ENCODE results near the gene AKAP6. TPM values are rescaled to one million over a fixed set of nuclear protein-coding genes. Genes with fewer than 3 reads are reported as not detected.

The AKAP6 gene
- total RNA-seq, 1 donor from 2014 or later, result 600 TPM

GRCh38 chr14:32677129-32677780 is 348.2 kb downstream of the AKAP6 start:
- Mint-ChIP-seq H3K27me3 (ENCODE audit: unreplicated experiment) (peaks cover 8% of the 10 kb centered on the region), H3K4me3 (ENCODE audit: unreplicated experiment) (no peak overlapping the region), H3K4me1 (ENCODE audit: low read depth, unreplicated experiment) (no peaks in the 10 kb centered on the region), H3K27ac (ENCODE audit: unreplicated experiment) (no peak overlapping the region), H3K9me3 (ENCODE audit: unreplicated experiment) (peaks cover 10% of the 10 kb centered on the region), H3K36me3 (ENCODE audit: unreplicated experiment) (peaks cover 10% of the 10 kb centered on the region)
- no peak for DNase-seq
- no peak for TF ChIP-seq CTCF (IDR thresholded peaks at IDR 0.05; ENCODE audit: partially characterized antibody, unreplicated experiment)

GRCh38 chr14:32678088-32678487 is 349.0 kb downstream of the AKAP6 start:
- Mint-ChIP-seq H3K4me1 (ENCODE audit: low read depth, unreplicated experiment) (no peaks in the 10 kb centered on the region), H3K4me3 (ENCODE audit: unreplicated experiment) (no peak overlapping the region), H3K36me3 (ENCODE audit: unreplicated experiment) (peaks cover 16% of the 10 kb centered on the region), H3K27ac (ENCODE audit: unreplicated experiment) (no peak overlapping the region), H3K9me3 (ENCODE audit: unreplicated experiment) (peaks cover 10% of the 10 kb centered on the region), H3K27me3 (ENCODE audit: unreplicated experiment) (peaks cover 10% of the 10 kb centered on the region)
- no peak for DNase-seq
- no peak for TF ChIP-seq CTCF (IDR thresholded peaks at IDR 0.05; ENCODE audit: partially characterized antibody, unreplicated experiment)

GRCh38 chr14:32679927-32680612 is 351.0 kb downstream of the AKAP6 start:
- peaks cover 6% of the 10 kb centered on the region for H3K9me3 Mint-ChIP-seq (ENCODE audit: unreplicated experiment)
- no peaks in the 10 kb centered on the region for H3K4me1 Mint-ChIP-seq (ENCODE audit: low read depth, unreplicated experiment)
- H3K36me3 Mint-ChIP-seq (ENCODE audit: unreplicated experiment), result peaks cover 21% of the 10 kb centered on the region
- H3K4me3 Mint-ChIP-seq (ENCODE audit: unreplicated experiment), result no peak overlapping the region
- H3K27me3 Mint-ChIP-seq (ENCODE audit: unreplicated experiment), result peaks cover 9% of the 10 kb centered on the region
- no peak overlapping the region for H3K27ac Mint-ChIP-seq (ENCODE audit: unreplicated experiment)
- TF ChIP-seq CTCF (IDR thresholded peaks at IDR 0.05; ENCODE audit: partially characterized antibody, unreplicated experiment), result no peak
- DNase-seq, result no peak

GRCh38 chr14:32681598-32681997 is 352.5 kb downstream of the AKAP6 start:
- no peak for DNase-seq
- H3K36me3 Mint-ChIP-seq (ENCODE audit: unreplicated experiment), result peaks cover 21% of the 10 kb centered on the region
- H3K9me3 Mint-ChIP-seq (ENCODE audit: unreplicated experiment), result peaks cover 9% of the 10 kb centered on the region
- no peak overlapping the region for H3K4me3 Mint-ChIP-seq (ENCODE audit: unreplicated experiment)
- peaks cover 5% of the 10 kb centered on the region for H3K27me3 Mint-ChIP-seq (ENCODE audit: unreplicated experiment)
- no peaks in the 10 kb centered on the region for H3K4me1 Mint-ChIP-seq (ENCODE audit: low read depth, unreplicated experiment)
- TF ChIP-seq CTCF (IDR thresholded peaks at IDR 0.05; ENCODE audit: partially characterized antibody, unreplicated experiment), result no peak
- no peak overlapping the region for H3K27ac Mint-ChIP-seq (ENCODE audit: unreplicated experiment)

GRCh38 chr14:32682214-32682613 is 353.1 kb downstream of the AKAP6 start:
- H3K36me3 Mint-ChIP-seq (ENCODE audit: unreplicated experiment), result peaks cover 21% of the 10 kb centered on the region
- H3K9me3 Mint-ChIP-seq (ENCODE audit: unreplicated experiment), result peaks cover 9% of the 10 kb centered on the region
- H3K4me1 Mint-ChIP-seq (ENCODE audit: low read depth, unreplicated experiment), result no peaks in the 10 kb centered on the region
- no peak for DNase-seq
- TF ChIP-seq CTCF (IDR thresholded peaks at IDR 0.05; ENCODE audit: partially characterized antibody, unreplicated experiment), result no peak
- peaks cover 5% of the 10 kb centered on the region for H3K27me3 Mint-ChIP-seq (ENCODE audit: unreplicated experiment)
- no peak overlapping the region for H3K4me3 Mint-ChIP-seq (ENCODE audit: unreplicated experiment)
- no peak overlapping the region for H3K27ac Mint-ChIP-seq (ENCODE audit: unreplicated experiment)

Measured in glutamatergic neuron (in vitro differentiated cells).